ENCODE measurements around the gene SLC6A7. TPM values are rescaled to one million over a fixed set of nuclear protein-coding genes. Genes with fewer than 3 reads are reported as not detected.

SLC6A7 gene
- polyA plus RNA-seq, 4 donors: 0.06 to 0.13 (median 0.08) TPM; not detected in 1

GRCh38 chr5:150188146-150188842, 1.6 kb upstream of the SLC6A7 start:
- no peak for DNase-seq (ENCODE audit: low read depth in 4 of 4, low spot score in 2 of 4)

GRCh38 chr5:150189326-150189725, 536 bp upstream of the SLC6A7 start:
- DNase-seq (ENCODE audit: low read depth in 4 of 4, low spot score in 2 of 4): no peak

- no peak for DNase-seq (ENCODE audit: low read depth in 4 of 4, low spot score in 2 of 4)
These were observed 679 bp downstream of the SLC6A7 start for GRCh38 chr5:150190503-150190979.

- DNase-seq (ENCODE audit: low read depth in 4 of 4, low spot score in 2 of 4): no peak
These were observed 1.1 kb downstream of the SLC6A7 start for GRCh38 chr5:150190987-150191386.

- DNase-seq (ENCODE audit: low read depth in 4 of 4, low spot score in 2 of 4): no peak
These were observed 2.6 kb downstream of the SLC6A7 start for GRCh38 chr5:150192462-150192861.

- no peak for DNase-seq (ENCODE audit: low read depth in 4 of 4, low spot score in 2 of 4)
These were observed 6.0 kb downstream of the SLC6A7 start for GRCh38 chr5:150195736-150196485.

GRCh38 chr5:150196514-150196913, 6.7 kb downstream of the SLC6A7 start:
- DNase-seq (ENCODE audit: low read depth in 4 of 4, low spot score in 2 of 4): no peak

- no peak for DNase-seq (ENCODE audit: low read depth in 4 of 4, low spot score in 2 of 4)
These were observed 7.1 kb downstream of the SLC6A7 start for GRCh38 chr5:150196986-150197385.

- no peak for DNase-seq (ENCODE audit: low read depth in 4 of 4, low spot score in 2 of 4)
These were observed 7.6 kb downstream of the SLC6A7 start for GRCh38 chr5:150197476-150197875.

GRCh38 chr5:150202501-150202900, 12.6 kb downstream of the SLC6A7 start:
- no peak for DNase-seq (ENCODE audit: low read depth in 4 of 4, low spot score in 2 of 4)

- no peak for DNase-seq (ENCODE audit: low read depth in 4 of 4, low spot score in 2 of 4)
These were observed 14.1 kb downstream of the SLC6A7 start for GRCh38 chr5:150203832-150204589.

- DNase-seq (ENCODE audit: low read depth in 4 of 4, low spot score in 2 of 4): no peak
These were observed 14.7 kb downstream of the SLC6A7 start for GRCh38 chr5:150204590-150204960.

- DNase-seq (ENCODE audit: low read depth in 4 of 4, low spot score in 2 of 4): no peak
These were observed 16.4 kb downstream of the SLC6A7 start for GRCh38 chr5:150206098-150206778.

GRCh38 chr5:150206779-150207115, 16.9 kb downstream of the SLC6A7 start:
- DNase-seq (ENCODE audit: low read depth in 4 of 4, low spot score in 2 of 4): no peak

- DNase-seq (ENCODE audit: low read depth in 4 of 4, low spot score in 2 of 4): no peak
These were observed 18.6 kb downstream of the SLC6A7 start for GRCh38 chr5:150208187-150209098.

- DNase-seq (ENCODE audit: low read depth in 4 of 4, low spot score in 2 of 4): no peak
These were observed 19.3 kb downstream of the SLC6A7 start for GRCh38 chr5:150209099-150209635.

GRCh38 chr5:150210644-150211043, 20.8 kb downstream of the SLC6A7 start:
- DNase-seq (ENCODE audit: low read depth in 4 of 4, low spot score in 2 of 4): no peak

GRCh38 chr5:150211156-150212030, 21.5 kb downstream of the SLC6A7 start:
- DNase-seq (ENCODE audit: low read depth in 4 of 4, low spot score in 2 of 4): no peak

- DNase-seq (ENCODE audit: low read depth in 4 of 4, low spot score in 2 of 4): no peak
These were observed 23.7 kb downstream of the SLC6A7 start for GRCh38 chr5:150213530-150213929.

Measured in left renal cortex interstitium (tissue), 4 donors.